ENCODE data around the gene BTBD17. TPM values are rescaled to one million over a fixed set of nuclear protein-coding genes. Genes with fewer than 3 reads are reported as not detected.

The BTBD17 gene
- total and polyA plus RNA-seq, 10 of the 15 experiments (the other 5 are each of a cell fraction or from before 2014, with no cell fraction given), result not detected

DNA sequence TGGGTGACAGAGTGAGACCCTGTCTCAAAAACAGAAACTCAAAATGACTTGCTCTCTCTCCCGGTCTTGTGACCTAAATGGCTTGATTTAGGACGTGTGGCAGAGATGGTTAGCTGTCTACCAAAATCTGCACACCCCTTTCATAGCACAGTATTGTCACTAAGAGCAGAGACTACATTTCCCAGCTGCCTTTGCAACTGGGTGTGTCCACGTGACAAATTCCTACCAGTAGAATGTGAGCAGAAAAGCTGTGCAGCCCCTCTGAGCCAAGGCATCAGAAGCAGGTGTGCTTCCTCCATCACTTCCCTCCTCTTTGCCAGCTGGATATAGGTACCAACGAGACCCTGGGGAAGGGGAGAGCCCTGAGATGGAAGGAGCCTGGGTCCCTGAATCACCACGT lies 31.2 kb upstream of the BTBD17 start (continued):
- TF ChIP-seq, protein P1, sequence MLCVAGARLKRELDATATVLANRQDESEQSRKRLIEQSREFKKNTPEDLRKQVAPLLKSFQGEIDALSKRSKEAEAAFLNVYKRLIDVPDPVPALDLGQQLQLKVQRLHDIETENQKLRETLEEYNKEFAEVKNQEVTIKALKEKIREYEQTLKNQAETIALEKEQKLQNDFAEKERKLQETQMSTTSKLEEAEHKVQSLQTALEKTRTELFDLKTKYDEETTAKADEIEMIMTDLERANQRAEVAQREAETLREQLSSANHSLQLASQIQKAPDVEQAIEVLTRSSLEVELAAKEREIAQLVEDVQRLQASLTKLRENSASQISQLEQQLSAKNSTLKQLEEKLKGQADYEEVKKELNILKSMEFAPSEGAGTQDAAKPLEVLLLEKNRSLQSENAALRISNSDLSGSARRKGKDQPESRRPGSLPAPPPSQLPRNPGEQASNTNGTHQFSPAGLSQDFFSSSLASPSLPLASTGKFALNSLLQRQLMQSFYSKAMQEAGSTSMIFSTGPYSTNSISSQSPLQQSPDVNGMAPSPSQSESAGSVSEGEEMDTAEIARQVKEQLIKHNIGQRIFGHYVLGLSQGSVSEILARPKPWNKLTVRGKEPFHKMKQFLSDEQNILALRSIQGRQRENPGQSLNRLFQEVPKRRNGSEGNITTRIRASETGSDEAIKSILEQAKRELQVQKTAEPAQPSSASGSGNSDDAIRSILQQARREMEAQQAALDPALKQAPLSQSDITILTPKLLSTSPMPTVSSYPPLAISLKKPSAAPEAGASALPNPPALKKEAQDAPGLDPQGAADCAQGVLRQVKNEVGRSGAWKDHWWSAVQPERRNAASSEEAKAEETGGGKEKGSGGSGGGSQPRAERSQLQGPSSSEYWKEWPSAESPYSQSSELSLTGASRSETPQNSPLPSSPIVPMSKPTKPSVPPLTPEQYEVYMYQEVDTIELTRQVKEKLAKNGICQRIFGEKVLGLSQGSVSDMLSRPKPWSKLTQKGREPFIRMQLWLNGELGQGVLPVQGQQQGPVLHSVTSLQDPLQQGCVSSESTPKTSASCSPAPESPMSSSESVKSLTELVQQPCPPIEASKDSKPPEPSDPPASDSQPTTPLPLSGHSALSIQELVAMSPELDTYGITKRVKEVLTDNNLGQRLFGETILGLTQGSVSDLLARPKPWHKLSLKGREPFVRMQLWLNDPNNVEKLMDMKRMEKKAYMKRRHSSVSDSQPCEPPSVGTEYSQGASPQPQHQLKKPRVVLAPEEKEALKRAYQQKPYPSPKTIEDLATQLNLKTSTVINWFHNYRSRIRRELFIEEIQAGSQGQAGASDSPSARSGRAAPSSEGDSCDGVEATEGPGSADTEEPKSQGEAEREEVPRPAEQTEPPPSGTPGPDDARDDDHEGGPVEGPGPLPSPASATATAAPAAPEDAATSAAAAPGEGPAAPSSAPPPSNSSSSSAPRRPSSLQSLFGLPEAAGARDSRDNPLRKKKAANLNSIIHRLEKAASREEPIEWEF (IDR thresholded peaks at IDR 0.05; ENCODE audit: insufficient replicate concordance, low read depth, low read length), result no peak
- TF ChIP-seq MEF2B (IDR thresholded peaks at IDR 0.05; ENCODE audit: partially characterized antibody, poor library complexity, severe bottlenecking) (no peak), NFYB (IDR thresholded peaks at IDR 0.05; ENCODE audit: insufficient read depth, low read depth, low read length) (peak; percentile 67; the same call in 1 of the 2 replicates), STAT1 (conservative IDR thresholded peaks at IDR 0.05) (no peak), HDGF (IDR thresholded peaks at IDR 0.05) (no peak), BMI1 (IDR thresholded peaks at IDR 0.05; ENCODE audit: borderline replicate concordance) (no peak), SIX5 (IDR thresholded peaks at IDR 0.05; ENCODE audit: low read depth, low read length, severe bottlenecking) (peak; percentile 67), HCFC1 (IDR thresholded peaks at IDR 0.05; ENCODE audit: low read length) (peak; percentile 61)
- TF ChIP-seq, protein P2, sequence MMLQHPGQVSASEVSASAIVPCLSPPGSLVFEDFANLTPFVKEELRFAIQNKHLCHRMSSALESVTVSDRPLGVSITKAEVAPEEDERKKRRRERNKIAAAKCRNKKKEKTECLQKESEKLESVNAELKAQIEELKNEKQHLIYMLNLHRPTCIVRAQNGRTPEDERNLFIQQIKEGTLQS (IDR thresholded peaks at IDR 0.05; ENCODE audit: borderline replicate concordance, extremely low read depth, low read depth, low read length), result 0 out of 2 replicates have a peak, but pooled peaks have one; percentile 13
- TF ChIP-seq, protein P3, sequence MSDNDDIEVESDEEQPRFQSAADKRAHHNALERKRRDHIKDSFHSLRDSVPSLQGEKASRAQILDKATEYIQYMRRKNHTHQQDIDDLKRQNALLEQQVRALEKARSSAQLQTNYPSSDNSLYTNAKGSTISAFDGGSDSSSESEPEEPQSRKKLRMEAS (IDR thresholded peaks at IDR 0.05; ENCODE audit: low read depth, low read length), result no peak
- TF ChIP-seq, protein P4, sequence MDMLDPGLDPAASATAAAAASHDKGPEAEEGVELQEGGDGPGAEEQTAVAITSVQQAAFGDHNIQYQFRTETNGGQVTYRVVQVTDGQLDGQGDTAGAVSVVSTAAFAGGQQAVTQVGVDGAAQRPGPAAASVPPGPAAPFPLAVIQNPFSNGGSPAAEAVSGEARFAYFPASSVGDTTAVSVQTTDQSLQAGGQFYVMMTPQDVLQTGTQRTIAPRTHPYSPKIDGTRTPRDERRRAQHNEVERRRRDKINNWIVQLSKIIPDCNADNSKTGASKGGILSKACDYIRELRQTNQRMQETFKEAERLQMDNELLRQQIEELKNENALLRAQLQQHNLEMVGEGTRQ (IDR thresholded peaks at IDR 0.05; ENCODE audit: borderline replicate concordance, low read depth, low read length), result no peak; the same call in 1 of the 2 replicates
- TF ChIP-seq, protein P5, sequence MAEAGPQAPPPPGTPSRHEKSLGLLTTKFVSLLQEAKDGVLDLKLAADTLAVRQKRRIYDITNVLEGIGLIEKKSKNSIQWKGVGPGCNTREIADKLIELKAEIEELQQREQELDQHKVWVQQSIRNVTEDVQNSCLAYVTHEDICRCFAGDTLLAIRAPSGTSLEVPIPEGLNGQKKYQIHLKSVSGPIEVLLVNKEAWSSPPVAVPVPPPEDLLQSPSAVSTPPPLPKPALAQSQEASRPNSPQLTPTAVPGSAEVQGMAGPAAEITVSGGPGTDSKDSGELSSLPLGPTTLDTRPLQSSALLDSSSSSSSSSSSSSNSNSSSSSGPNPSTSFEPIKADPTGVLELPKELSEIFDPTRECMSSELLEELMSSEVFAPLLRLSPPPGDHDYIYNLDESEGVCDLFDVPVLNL (IDR thresholded peaks at IDR 0.05; ENCODE audit: low read depth, low read length), result no peak

Measured in GM12878 (cell line).